ENCODE data around the gene FAT3. TPM values are rescaled to one million over a fixed set of nuclear protein-coding genes. Genes with fewer than 3 reads are reported as not detected.

Gene FAT3
- total RNA-seq, 2 donors from 2014 or later: 0.33 to 0.75 TPM

DNA sequence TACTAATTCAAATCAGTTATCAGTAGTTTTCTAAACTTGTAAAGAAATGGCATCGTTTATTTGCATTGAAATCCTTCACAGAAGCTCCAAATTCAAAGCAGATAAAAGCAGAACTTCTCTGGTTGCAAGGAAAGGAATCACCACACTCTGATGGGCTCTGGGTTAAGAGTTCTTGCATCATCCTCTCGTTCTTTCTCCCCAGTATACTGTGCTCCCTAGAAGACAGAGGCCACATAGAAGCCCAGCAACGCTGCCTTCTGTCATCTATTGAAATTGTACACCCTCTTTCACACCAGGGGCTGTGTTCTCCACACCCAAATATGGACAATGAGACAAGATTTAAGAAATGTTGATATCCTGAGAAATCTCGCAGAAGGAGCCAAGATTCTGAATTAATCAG lies 29.3 kb downstream of the FAT3 start:
- TF ChIP-seq, protein P1, sequence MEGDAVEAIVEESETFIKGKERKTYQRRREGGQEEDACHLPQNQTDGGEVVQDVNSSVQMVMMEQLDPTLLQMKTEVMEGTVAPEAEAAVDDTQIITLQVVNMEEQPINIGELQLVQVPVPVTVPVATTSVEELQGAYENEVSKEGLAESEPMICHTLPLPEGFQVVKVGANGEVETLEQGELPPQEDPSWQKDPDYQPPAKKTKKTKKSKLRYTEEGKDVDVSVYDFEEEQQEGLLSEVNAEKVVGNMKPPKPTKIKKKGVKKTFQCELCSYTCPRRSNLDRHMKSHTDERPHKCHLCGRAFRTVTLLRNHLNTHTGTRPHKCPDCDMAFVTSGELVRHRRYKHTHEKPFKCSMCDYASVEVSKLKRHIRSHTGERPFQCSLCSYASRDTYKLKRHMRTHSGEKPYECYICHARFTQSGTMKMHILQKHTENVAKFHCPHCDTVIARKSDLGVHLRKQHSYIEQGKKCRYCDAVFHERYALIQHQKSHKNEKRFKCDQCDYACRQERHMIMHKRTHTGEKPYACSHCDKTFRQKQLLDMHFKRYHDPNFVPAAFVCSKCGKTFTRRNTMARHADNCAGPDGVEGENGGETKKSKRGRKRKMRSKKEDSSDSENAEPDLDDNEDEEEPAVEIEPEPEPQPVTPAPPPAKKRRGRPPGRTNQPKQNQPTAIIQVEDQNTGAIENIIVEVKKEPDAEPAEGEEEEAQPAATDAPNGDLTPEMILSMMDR (IDR thresholded peaks at IDR 0.05): no peak
- DNase-seq (ENCODE audit: low spot score): no peak
- no peaks in the 10 kb centered on the region for H3K4me1 ChIP-seq
- no peak overlapping the region for H3K4me3 ChIP-seq
- H3K27me3 ChIP-seq: no peaks in the 10 kb centered on the region
- no peaks in the 10 kb centered on the region for H3K9me3 ChIP-seq
- no peak overlapping the region for H3K27ac ChIP-seq
- H3K36me3 ChIP-seq: no peaks in the 10 kb centered on the region

DNA sequence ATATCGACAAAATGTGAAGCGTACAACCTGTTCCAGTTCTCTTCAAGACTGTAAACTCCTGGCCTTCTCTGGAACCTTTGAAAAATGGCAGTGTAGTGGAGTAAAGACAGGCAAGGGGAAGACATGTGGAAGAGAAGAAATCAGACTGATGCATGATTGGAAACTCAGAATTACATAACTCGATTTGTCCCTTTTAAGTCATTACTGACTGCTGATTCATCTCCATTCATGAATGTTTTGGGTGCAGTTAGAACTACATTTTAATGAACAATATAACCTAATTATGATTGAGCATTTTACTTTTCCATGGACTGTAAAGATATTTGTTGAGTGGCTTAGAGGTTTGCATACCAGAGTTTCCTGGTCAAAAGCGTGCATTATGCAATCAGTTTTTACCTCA lies 32.9 kb downstream of the FAT3 start:
- DNase-seq (ENCODE audit: low spot score): no peak
- Histone ChIP-seq H3K4me1 (no peaks in the 10 kb centered on the region), H3K9me3 (no peaks in the 10 kb centered on the region), H3K27me3 (no peaks in the 10 kb centered on the region), H3K36me3 (no peaks in the 10 kb centered on the region), H3K4me3 (no peak overlapping the region), H3K27ac (no peak overlapping the region)
- TF ChIP-seq, protein P1 (IDR thresholded peaks at IDR 0.05): no peak

DNA sequence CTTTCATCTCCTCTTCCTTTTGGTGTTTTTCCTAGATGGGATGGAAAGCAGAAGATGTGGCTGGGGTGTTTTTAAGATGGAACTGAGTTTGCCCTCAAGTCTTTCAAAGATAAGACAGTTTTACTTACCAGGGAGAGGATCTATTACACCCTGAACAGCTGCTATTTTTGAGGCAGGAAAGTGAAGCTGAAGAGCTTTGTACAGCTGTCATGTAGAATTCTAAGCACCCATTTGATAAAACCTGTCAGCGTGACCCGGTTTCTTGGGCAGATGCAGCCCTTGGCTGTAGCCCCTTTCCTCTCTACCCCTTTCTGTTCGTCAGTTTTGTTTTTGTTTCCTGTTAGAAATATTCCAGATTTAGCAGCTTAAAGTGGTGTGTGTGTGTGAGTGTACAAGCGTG lies 35.2 kb downstream of the FAT3 start:
- DNase-seq (ENCODE audit: low spot score): no peak
- no peaks in the 10 kb centered on the region for H3K27me3 ChIP-seq
- TF ChIP-seq, protein P1 (IDR thresholded peaks at IDR 0.05): no peak

DNA sequence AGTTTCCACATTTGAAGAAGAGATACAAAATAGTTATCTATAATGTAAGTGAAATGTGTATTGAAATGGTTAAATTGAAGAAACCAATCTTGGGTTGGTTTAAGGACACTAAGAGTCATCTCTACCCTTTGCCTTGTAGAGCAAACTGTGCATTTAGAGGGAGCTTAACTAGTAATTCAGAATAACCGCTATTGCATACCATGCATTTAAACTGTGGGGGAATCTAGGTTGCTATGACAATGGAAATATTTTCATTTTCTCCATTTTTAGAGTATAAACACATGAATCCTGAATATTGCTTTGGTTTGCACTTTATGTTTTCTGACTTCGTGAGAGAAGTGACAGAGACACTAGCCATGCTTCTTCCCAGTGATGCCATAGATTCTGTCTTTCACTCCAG lies 39.7 kb downstream of the FAT3 start:
- Histone ChIP-seq H3K9me3 (no peaks in the 10 kb centered on the region), H3K27ac (no peak overlapping the region), H3K36me3 (no peaks in the 10 kb centered on the region), H3K4me1 (no peaks in the 10 kb centered on the region), H3K27me3 (no peaks in the 10 kb centered on the region), H3K4me3 (no peak overlapping the region)
- no peak for DNase-seq (ENCODE audit: low spot score)
- TF ChIP-seq, protein P1 (IDR thresholded peaks at IDR 0.05): no peak

More for the DNA sequence above, 35.2 kb downstream of the FAT3 start:
- Histone ChIP-seq H3K4me3 (no peak overlapping the region), H3K9me3 (no peaks in the 10 kb centered on the region), H3K36me3 (no peaks in the 10 kb centered on the region), H3K27ac (no peak overlapping the region), H3K4me1 (no peaks in the 10 kb centered on the region)

DNA sequence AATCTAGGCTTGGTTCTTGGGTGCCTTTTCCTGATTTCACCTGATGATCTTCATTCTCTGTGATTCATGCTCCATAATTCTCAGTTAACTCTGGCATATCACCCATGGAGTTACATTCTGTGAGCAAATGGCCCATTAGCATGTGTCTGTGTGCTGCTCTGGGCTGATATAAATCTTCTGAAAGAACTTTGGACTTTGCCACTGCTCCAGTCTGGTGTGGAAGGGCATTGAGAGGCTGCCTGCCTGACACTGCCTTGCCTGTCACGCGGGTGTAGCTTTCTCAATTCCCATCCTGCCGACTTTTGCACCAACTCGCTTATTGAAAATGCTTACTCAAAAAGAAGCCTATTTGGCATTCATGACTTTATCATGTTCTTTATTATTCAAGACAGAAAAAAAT lies 42.2 kb downstream of the FAT3 start:
- Histone ChIP-seq H3K36me3 (no peaks in the 10 kb centered on the region), H3K27me3 (no peaks in the 10 kb centered on the region), H3K4me1 (no peaks in the 10 kb centered on the region), H3K4me3 (no peak overlapping the region), H3K9me3 (no peaks in the 10 kb centered on the region), H3K27ac (no peak overlapping the region)
- no peak for DNase-seq (ENCODE audit: low spot score)
- TF ChIP-seq, protein P1 (IDR thresholded peaks at IDR 0.05): no peak

DNA sequence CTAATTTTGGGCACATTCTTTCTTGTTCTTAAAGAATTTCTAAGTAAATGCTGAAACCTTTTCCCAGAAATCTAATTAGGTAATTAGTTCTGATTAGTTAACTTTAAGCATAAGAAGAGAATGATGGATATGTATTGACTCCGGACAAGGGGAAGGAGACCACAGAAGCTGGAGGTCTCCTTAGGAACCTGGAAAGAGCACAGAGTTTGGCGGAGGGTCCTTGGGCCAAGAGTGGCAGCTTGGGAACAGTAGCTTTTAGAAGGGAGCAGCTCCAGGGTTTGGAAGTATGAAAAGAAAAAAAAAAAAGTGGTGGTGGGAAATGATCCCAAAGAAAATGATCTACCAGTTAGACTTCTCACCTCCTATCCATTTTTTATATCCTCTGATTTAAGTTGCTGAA lies 42.7 kb downstream of the FAT3 start:
- no peaks in the 10 kb centered on the region for H3K4me1 ChIP-seq
- no peak for DNase-seq (ENCODE audit: low spot score)
- TF ChIP-seq, protein P1 (IDR thresholded peaks at IDR 0.05): no peak
- no peak overlapping the region for H3K27ac ChIP-seq
- H3K4me3 ChIP-seq: no peak overlapping the region
- H3K36me3 ChIP-seq: no peaks in the 10 kb centered on the region
- H3K9me3 ChIP-seq: no peaks in the 10 kb centered on the region
- no peaks in the 10 kb centered on the region for H3K27me3 ChIP-seq

Measured in right atrium auricular region (tissue), 2 donors.